Smooth muscle cell (in vitro differentiated cells): ENCODE results near the gene ARHGEF16. TPM values are rescaled to one million over a fixed set of nuclear protein-coding genes. Genes with fewer than 3 reads are reported as not detected.

ENCODE experiments used
- DNase-seq: peaks from one replicate; lab custom pipeline; 2025; ENCODE audit not compliant: unreplicated experiment; lab: John Stamatoyannopoulos, UW
- H2AFZ ChIP-seq: fragments of 200-600 bp; sonication (generic); 2 replicates; pipeline ENCODE4 v1.6.0; 2016; ENCODE audit warnings: antibody characterized with exemption, low read depth, mild to moderate bottlenecking
- H3F3A ChIP-seq: fragments of 200-600 bp; sonication (generic); 2 replicates; pipeline ENCODE4 v1.6.0; 2017; ENCODE audit warnings: antibody characterized with exemption, low read depth
- H3K27ac ChIP-seq: fragments of 200-600 bp; sonication (generic); 2 replicates; pipeline ENCODE4 v1.5.1; 2016; ENCODE audit warnings: low read depth, mild to moderate bottlenecking
- H3K27me3 ChIP-seq: fragments of 200-600 bp; sonication (generic); 2 replicates; pipeline ENCODE4 v1.6.1; 2016; ENCODE audit warnings: low read depth, mild to moderate bottlenecking
- H3K36me3 ChIP-seq: fragments of 200-600 bp; sonication (generic); 2 replicates; pipeline ENCODE4 v1.5.1; 2016; ENCODE audit warnings: low read depth
- H3K4me1 ChIP-seq: fragments of 200-600 bp; sonication (generic); 2 replicates; pipeline ENCODE4 v1.5.1; 2016; ENCODE audit warnings: low read depth
- H3K4me2 ChIP-seq: fragments of 200-600 bp; sonication (generic); 2 replicates; pipeline ENCODE4 v1.6.0; 2016; ENCODE audit warnings: mild to moderate bottlenecking
- H3K4me3 ChIP-seq: fragments of 200-600 bp; sonication (generic); 2 replicates; pipeline ENCODE4 v1.5.1; 2016; ENCODE audit warnings: mild to moderate bottlenecking
- H3K79me2 ChIP-seq: fragments of 200-600 bp; sonication (generic); 2 replicates; pipeline ENCODE4 v1.6.0; 2016; ENCODE audit warnings: low read depth, mild to moderate bottlenecking
- H3K9ac ChIP-seq: fragments of 200-600 bp; sonication (generic); 2 replicates; pipeline ENCODE4 v1.6.0; 2016; ENCODE audit warnings: low read depth
- H3K9me3 ChIP-seq: fragments of 200-600 bp; sonication (generic); replicated peaks from 2 replicates; pipeline ENCODE4 v1.5.1; 2016; ENCODE audit warnings: low read depth
- H4K20me1 ChIP-seq: fragments of 200-600 bp; sonication (generic); 2 replicates; pipeline ENCODE4 v1.6.0; 2016; ENCODE audit warnings: low read depth
- CTCF ChIP-seq: fragments of 200-600 bp; sonication (generic); IDR thresholded peaks from 2 replicates; pipeline ENCODE4 v1.5.1; 2017; ENCODE audit warnings: borderline replicate concordance, mild to moderate bottlenecking, antibody characterized with exemption; ENCODE audit not compliant: insufficient read depth, poor library complexity, severe bottlenecking
- WGBS: methylation state at CpG from one replicate; pipeline ENCODE4 v1.1.7; 2016; ENCODE audit warnings: low lambda C conversion rate; 5-methylcytosine and 5-hydroxymethylcytosine counted together
- polyA plus RNA-seq: library from polyadenylated mRNA; unstranded; fragments of >200 nt; fragmentation: Nextera tagmentation; extraction: Ambion mirVana; gene quantifications from 2 replicates; pipeline ENCODE4 v1.2.1, GENCODE V29; 2016
- total RNA-seq: library from RNA; depleted of rRNA; stranded (reverse); fragments of >200 nt; gene quantifications from 2 replicates; pipeline ENCODE4 v1.2.3, GENCODE V29; 2014

The ARHGEF16 gene
- total and polyA plus RNA-seq, 2 experiments from 2014 or later: 4.6 to 6.9 TPM

- H3K79me2 ChIP-seq: no peaks in the 10 kb centered on the region
- H3K4me1 ChIP-seq: no peaks in the 10 kb centered on the region
- no peak for TF ChIP-seq CTCF
- no peak overlapping the region for H3K4me3 ChIP-seq
- no peaks in the 10 kb centered on the region for H4K20me1 ChIP-seq
- H3K27ac ChIP-seq: no peak overlapping the region
- H3K9me3 ChIP-seq: no peaks in the 10 kb centered on the region
- H3K9ac ChIP-seq: no peak overlapping the region
- 53% methylated on average over 20 of the region's 20 CpGs for WGBS
- H3F3A ChIP-seq: no peaks in the 10 kb centered on the region
- H2AFZ ChIP-seq: no peak overlapping the region
- DNase-seq: no peak
- no peak overlapping the region for H3K4me2 ChIP-seq
- no peaks in the 10 kb centered on the region for H3K27me3 ChIP-seq
- H3K36me3 ChIP-seq: no peaks in the 10 kb centered on the region
Observed at GRCh38 chr1:3440711-3441409, 13.6 kb upstream of the ARHGEF16 start.

- no peak overlapping the region for H3K9ac ChIP-seq
- no peak overlapping the region for H3K27ac ChIP-seq
- H3K36me3 ChIP-seq: no peaks in the 10 kb centered on the region
- H3K27me3 ChIP-seq: no peaks in the 10 kb centered on the region
- no peaks in the 10 kb centered on the region for H3K9me3 ChIP-seq
- H4K20me1 ChIP-seq: no peaks in the 10 kb centered on the region
- no peak for TF ChIP-seq CTCF
- 77% methylated on average over 8 of the region's 8 CpGs for WGBS
- no peak overlapping the region for H3K4me2 ChIP-seq
- H3K4me3 ChIP-seq: no peak overlapping the region
- no peaks in the 10 kb centered on the region for H3K4me1 ChIP-seq
- no peak for DNase-seq
- no peaks in the 10 kb centered on the region for H3K79me2 ChIP-seq
- H3F3A ChIP-seq: no peaks in the 10 kb centered on the region
- no peak overlapping the region for H2AFZ ChIP-seq
Observed at GRCh38 chr1:3441410-3441847, 13.0 kb upstream of the ARHGEF16 start.

- no peaks in the 10 kb centered on the region for H3F3A ChIP-seq
- H3K27me3 ChIP-seq: no peaks in the 10 kb centered on the region
- no peak overlapping the region for H3K4me2 ChIP-seq
- no peaks in the 10 kb centered on the region for H3K36me3 ChIP-seq
- no peak overlapping the region for H2AFZ ChIP-seq
- H3K27ac ChIP-seq: no peak overlapping the region
- H3K4me3 ChIP-seq: no peak overlapping the region
- no peaks in the 10 kb centered on the region for H4K20me1 ChIP-seq
- no peaks in the 10 kb centered on the region for H3K4me1 ChIP-seq
- no peak for TF ChIP-seq CTCF
- no peak for DNase-seq
- H3K79me2 ChIP-seq: no peaks in the 10 kb centered on the region
- no peak overlapping the region for H3K9ac ChIP-seq
- 92% methylated on average over 8 of the region's 8 CpGs for WGBS
- H3K9me3 ChIP-seq: no peaks in the 10 kb centered on the region
Observed at GRCh38 chr1:3441880-3442279, 12.6 kb upstream of the ARHGEF16 start.

GRCh38 chr1:3442331-3442730, 12.1 kb upstream of the ARHGEF16 start:
- no peaks in the 10 kb centered on the region for H3K9me3 ChIP-seq
- no peaks in the 10 kb centered on the region for H3F3A ChIP-seq
- H3K27ac ChIP-seq: no peak overlapping the region
- no peak overlapping the region for H3K4me2 ChIP-seq
- no peaks in the 10 kb centered on the region for H3K79me2 ChIP-seq
- no peaks in the 10 kb centered on the region for H3K36me3 ChIP-seq
- TF ChIP-seq CTCF: no peak
- WGBS: 90% methylated on average over 12 of the region's 13 CpGs
- no peaks in the 10 kb centered on the region for H3K27me3 ChIP-seq
- H3K4me1 ChIP-seq: no peaks in the 10 kb centered on the region
- no peak overlapping the region for H3K9ac ChIP-seq
- no peak overlapping the region for H2AFZ ChIP-seq
- H3K4me3 ChIP-seq: no peak overlapping the region
- H4K20me1 ChIP-seq: no peaks in the 10 kb centered on the region
- DNase-seq: no peak
